ENCODE results near the gene LCE2B.
"Not testable (repeated sequence)": the region's sequence is repeated elsewhere in the genome, so short reads cannot be mapped to it uniquely, and the experiment has no call there.

DNA sequence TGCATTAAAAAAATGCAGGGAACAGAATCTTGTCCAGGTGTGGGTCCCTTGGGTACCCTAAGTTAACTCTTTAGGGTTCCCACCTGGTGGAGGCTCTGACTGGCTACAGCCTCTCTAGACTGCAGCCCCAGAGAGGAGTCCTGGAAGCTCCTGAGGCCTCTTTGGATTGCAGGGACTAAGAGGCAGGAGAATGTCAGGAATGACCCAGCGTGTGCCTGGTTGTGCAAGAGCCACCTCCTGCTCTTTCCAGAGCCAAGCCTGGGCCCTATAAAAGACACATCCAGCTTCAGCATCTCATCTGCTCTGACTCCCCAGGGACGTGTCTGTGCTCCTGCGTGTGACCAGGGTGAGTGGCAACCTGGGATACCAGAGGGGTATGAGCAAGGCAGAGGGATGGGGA lies 10.9 kb upstream of the LCE2B start, which contains the start of gene LCE2C:
- TF ChIP-seq, protein P1, sequence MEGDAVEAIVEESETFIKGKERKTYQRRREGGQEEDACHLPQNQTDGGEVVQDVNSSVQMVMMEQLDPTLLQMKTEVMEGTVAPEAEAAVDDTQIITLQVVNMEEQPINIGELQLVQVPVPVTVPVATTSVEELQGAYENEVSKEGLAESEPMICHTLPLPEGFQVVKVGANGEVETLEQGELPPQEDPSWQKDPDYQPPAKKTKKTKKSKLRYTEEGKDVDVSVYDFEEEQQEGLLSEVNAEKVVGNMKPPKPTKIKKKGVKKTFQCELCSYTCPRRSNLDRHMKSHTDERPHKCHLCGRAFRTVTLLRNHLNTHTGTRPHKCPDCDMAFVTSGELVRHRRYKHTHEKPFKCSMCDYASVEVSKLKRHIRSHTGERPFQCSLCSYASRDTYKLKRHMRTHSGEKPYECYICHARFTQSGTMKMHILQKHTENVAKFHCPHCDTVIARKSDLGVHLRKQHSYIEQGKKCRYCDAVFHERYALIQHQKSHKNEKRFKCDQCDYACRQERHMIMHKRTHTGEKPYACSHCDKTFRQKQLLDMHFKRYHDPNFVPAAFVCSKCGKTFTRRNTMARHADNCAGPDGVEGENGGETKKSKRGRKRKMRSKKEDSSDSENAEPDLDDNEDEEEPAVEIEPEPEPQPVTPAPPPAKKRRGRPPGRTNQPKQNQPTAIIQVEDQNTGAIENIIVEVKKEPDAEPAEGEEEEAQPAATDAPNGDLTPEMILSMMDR (conservative IDR thresholded peaks at IDR 0.05; ENCODE audit: low read length): not testable (repeated sequence)
- TF ChIP-seq EZH2phosphoT487 (IDR thresholded peaks at IDR 0.05; ENCODE audit: borderline replicate concordance, low read depth, low read length): not testable (repeated sequence)
